ENCODE measurements around the gene CCDC152. TPM values are rescaled to one million over a fixed set of nuclear protein-coding genes. Genes with fewer than 3 reads are reported as not detected.
"Not testable (repeated sequence)": the region's sequence is repeated elsewhere in the genome, so short reads cannot be mapped to it uniquely, and the experiment has no call there.

The CCDC152 gene
- polyA plus RNA-seq, 3 donors, result 0.09 to 0.18 (median 0.09) TPM

- no peak for DNase-seq
- H3K9me3 Mint-ChIP-seq, result peaks cover 0 to 3% (median 2%) of the 10 kb centered on the region in 7 donors
- no peak overlapping the region for H3K4me3 Mint-ChIP-seq
- H3K79me2 ChIP-seq (ENCODE audit: insufficient read depth, low read length), result no peaks in the 10 kb centered on the region
- H3K9ac ChIP-seq (ENCODE audit: insufficient read depth, low read length, poor library complexity, severe bottlenecking), result no peak overlapping the region
- no peak overlapping the region for H3K4me3 ChIP-seq (replicated peaks in 1 of 3; ENCODE audit: low read depth in 2 of 3, low read length in 3 of 3)
- H2AFZ ChIP-seq (ENCODE audit: insufficient read depth, low read depth, low read length, poor library complexity, severe bottlenecking), result no peak overlapping the region
- peaks cover 16% of the 10 kb centered on the region for H3K4me1 Mint-ChIP-seq
- H3K36me3 Mint-ChIP-seq, result no peaks in the 10 kb centered on the region
- H3K4me2 ChIP-seq (replicated peaks; ENCODE audit: extremely low read depth, low read length, poor library complexity, severe bottlenecking), result no peak overlapping the region
- H3K27me3 ChIP-seq (ENCODE audit: control insufficient read depth in 2 of 2, insufficient read depth in 2 of 2, low read length in 2 of 2), result no peaks in the 10 kb centered on the region
- H4K20me1 ChIP-seq (ENCODE audit: insufficient read depth, low read length), result no peaks in the 10 kb centered on the region
- intact Hi-C loops (cut with micrococcal nuclease), result no loop called here
- 96% methylated on average over 14 of the region's 19 CpGs for WGBS (ENCODE audit: insufficient coverage)
- peaks cover 0 to 2% (median 0%) of the 10 kb centered on the region in 3 donors for H3K27me3 Mint-ChIP-seq (ENCODE audit: low read depth in 3 of 3)
- H3K9me3 ChIP-seq (replicated peaks in 1 of 2; ENCODE audit: control insufficient read depth in 1 of 2, insufficient read depth in 1 of 2, low read length in 2 of 2), result no peaks in the 10 kb centered on the region
- TF ChIP-seq, protein P1, sequence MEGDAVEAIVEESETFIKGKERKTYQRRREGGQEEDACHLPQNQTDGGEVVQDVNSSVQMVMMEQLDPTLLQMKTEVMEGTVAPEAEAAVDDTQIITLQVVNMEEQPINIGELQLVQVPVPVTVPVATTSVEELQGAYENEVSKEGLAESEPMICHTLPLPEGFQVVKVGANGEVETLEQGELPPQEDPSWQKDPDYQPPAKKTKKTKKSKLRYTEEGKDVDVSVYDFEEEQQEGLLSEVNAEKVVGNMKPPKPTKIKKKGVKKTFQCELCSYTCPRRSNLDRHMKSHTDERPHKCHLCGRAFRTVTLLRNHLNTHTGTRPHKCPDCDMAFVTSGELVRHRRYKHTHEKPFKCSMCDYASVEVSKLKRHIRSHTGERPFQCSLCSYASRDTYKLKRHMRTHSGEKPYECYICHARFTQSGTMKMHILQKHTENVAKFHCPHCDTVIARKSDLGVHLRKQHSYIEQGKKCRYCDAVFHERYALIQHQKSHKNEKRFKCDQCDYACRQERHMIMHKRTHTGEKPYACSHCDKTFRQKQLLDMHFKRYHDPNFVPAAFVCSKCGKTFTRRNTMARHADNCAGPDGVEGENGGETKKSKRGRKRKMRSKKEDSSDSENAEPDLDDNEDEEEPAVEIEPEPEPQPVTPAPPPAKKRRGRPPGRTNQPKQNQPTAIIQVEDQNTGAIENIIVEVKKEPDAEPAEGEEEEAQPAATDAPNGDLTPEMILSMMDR (IDR thresholded peaks at IDR 0.05), result no peak
- H3K4me1 ChIP-seq (ENCODE audit: control insufficient read depth in 1 of 2, insufficient read depth in 2 of 2, low read length in 2 of 2), result peaks cover 6 to 8% of the 10 kb centered on the region in 2 donors
- H3K27ac ChIP-seq (ENCODE audit: low read depth in 1 of 2, low read length in 2 of 2), result no peak overlapping the region
- no peak overlapping the region for H3K27ac Mint-ChIP-seq
- no peaks in the 10 kb centered on the region for H3K36me3 ChIP-seq (replicated peaks in 1 of 2; ENCODE audit: control insufficient read depth in 1 of 2, insufficient read depth in 2 of 2, low read length in 2 of 2)
These were observed 56.9 kb downstream of the CCDC152 start for GRCh38 chr5:42813533-42813932.

DNA sequence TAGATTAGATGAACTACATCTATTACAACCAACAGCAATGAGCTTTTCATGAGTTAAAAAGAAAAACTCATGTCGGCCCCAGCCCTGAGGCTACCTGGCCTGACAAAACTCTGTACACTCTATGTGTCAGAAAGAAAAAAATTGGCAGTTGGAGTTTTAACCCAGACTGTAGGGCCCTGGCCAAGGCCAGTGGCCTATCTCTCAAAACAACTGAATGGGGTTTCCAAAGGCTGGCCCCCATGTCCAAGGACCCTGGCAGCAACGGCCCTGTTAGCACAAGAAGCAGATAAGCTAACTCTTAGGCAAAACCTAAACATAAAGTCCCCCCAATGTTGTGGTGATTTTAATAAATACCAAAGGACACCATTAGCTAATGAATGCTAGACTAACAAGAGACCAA is 59.9 kb downstream of the CCDC152 start:
- H3K27ac Mint-ChIP-seq; H3K27ac ChIP-seq (ENCODE audit: low read depth in 1 of 2, low read length in 2 of 2); H3K9me3 Mint-ChIP-seq; H3K27me3 Mint-ChIP-seq (ENCODE audit: low read depth in 3 of 3); H3K36me3 Mint-ChIP-seq; H2AFZ ChIP-seq (ENCODE audit: insufficient read depth, low read depth, low read length, poor library complexity, severe bottlenecking); H3K4me2 ChIP-seq (replicated peaks; ENCODE audit: extremely low read depth, low read length, poor library complexity, severe bottlenecking); DNase-seq; H3K4me3 ChIP-seq (replicated peaks in 1 of 3; ENCODE audit: low read depth in 2 of 3, low read length in 3 of 3); H3K9ac ChIP-seq (ENCODE audit: insufficient read depth, low read length, poor library complexity, severe bottlenecking); H3K4me1 Mint-ChIP-seq; H3K4me1 ChIP-seq (ENCODE audit: control insufficient read depth in 1 of 2, insufficient read depth in 2 of 2, low read length in 2 of 2); H3K79me2 ChIP-seq (ENCODE audit: insufficient read depth, low read length); H4K20me1 ChIP-seq (ENCODE audit: insufficient read depth, low read length); H3K36me3 ChIP-seq (replicated peaks in 1 of 2; ENCODE audit: control insufficient read depth in 1 of 2, insufficient read depth in 2 of 2, low read length in 2 of 2); H3K9me3 ChIP-seq (replicated peaks in 1 of 2; ENCODE audit: control insufficient read depth in 1 of 2, insufficient read depth in 1 of 2, low read length in 2 of 2); intact Hi-C loops (cut with micrococcal nuclease); H3K27me3 ChIP-seq (ENCODE audit: control insufficient read depth in 2 of 2, insufficient read depth in 2 of 2, low read length in 2 of 2); H3K4me3 Mint-ChIP-seq: not testable (repeated sequence)
- no CpG with 5 or more reads among the region's 2 CpGs for WGBS (ENCODE audit: insufficient coverage)

Measured in CD14-positive monocyte (primary cell).